Left ventricle myocardium inferior (tissue), 1 donor: ENCODE results near the gene PLCB1. TPM values are rescaled to one million over a fixed set of nuclear protein-coding genes. Genes with fewer than 3 reads are reported as not detected.

Experiments used
- DNase-seq: peaks from one replicate; pipeline ENCODE4 v3.0.0-alpha.2; 2020
- H3K27ac ChIP-seq: fragments of 200-600 bp; replicated peaks from 2 replicates; pipeline ENCODE4 v1.8.0; 2021
- H3K27me3 ChIP-seq: fragments of 200-600 bp; 2 replicates; pipeline ENCODE4 v1.8.0; 2021; ENCODE audit warnings: low read depth
- H3K36me3 ChIP-seq: fragments of 200-600 bp; 2 replicates; pipeline ENCODE4 v1.8.0; 2021
- H3K4me1 ChIP-seq: fragments of 200-600 bp; 2 replicates; pipeline ENCODE4 v1.8.0; 2021
- H3K4me3 ChIP-seq: fragments of 200-600 bp; 2 replicates; pipeline ENCODE4 v1.8.0; 2021; ENCODE audit warnings: mild to moderate bottlenecking, moderate library complexity
- H3K9me3 ChIP-seq: fragments of 200-600 bp; replicated peaks from 2 replicates; pipeline ENCODE4 v1.8.0; 2021
- CTCF ChIP-seq: fragments of 200-600 bp; IDR thresholded peaks from 2 replicates; pipeline ENCODE4 v1.8.0; 2021; ENCODE audit warnings: antibody characterized with exemption, mild to moderate bottlenecking, borderline replicate concordance
- intact Hi-C: fragments of 100-400 bp; cut with micrococcal nuclease; formaldehyde crosslinking; loops from one replicate; pipeline ENCODE4 v1.11.0; 2022
- total RNA-seq: library from RNA; stranded (reverse); fragmentation: NEBNext Ultra II Directional; extraction: Animal tissue kit (Norgen Biotek cat#: 25700); gene quantifications from one replicate; pipeline ENCODE4 v1.2.1, GENCODE V29; 2021
- donor health status: DM: no; HTN: yes; CAD: no; lungs with severe emphysema.

The PLCB1 gene
- total RNA-seq, 1 donor from 2014 or later, result 6.0 TPM

- H3K9me3 ChIP-seq, result peaks cover 3% of the 10 kb centered on the region
- no peaks in the 10 kb centered on the region for H3K36me3 ChIP-seq
- TF ChIP-seq CTCF, result no peak
- no peak for DNase-seq
- no peak overlapping the region for H3K27ac ChIP-seq
- H3K27me3 ChIP-seq, result no peaks in the 10 kb centered on the region
- H3K4me1 ChIP-seq, result peaks cover 27% of the 10 kb centered on the region
- intact Hi-C loops, result no loop called here
- no peak overlapping the region for H3K4me3 ChIP-seq
Observed at GRCh38 chr20:8163543-8163942, 31.5 kb downstream of the PLCB1 start.

- no peak overlapping the region for H3K27ac ChIP-seq
- peaks cover 13% of the 10 kb centered on the region for H3K4me1 ChIP-seq
- intact Hi-C loops, result no loop called here
- no peaks in the 10 kb centered on the region for H3K27me3 ChIP-seq
- no peak for DNase-seq
- H3K4me3 ChIP-seq, result no peak overlapping the region
- no peak for TF ChIP-seq CTCF
- no peaks in the 10 kb centered on the region for H3K36me3 ChIP-seq
- no peaks in the 10 kb centered on the region for H3K9me3 ChIP-seq
Observed at GRCh38 chr20:8166730-8167129, 34.7 kb downstream of the PLCB1 start.

- Histone ChIP-seq H3K4me3 (no peak overlapping the region), H3K27me3 (no peaks in the 10 kb centered on the region), H3K27ac (no peak overlapping the region), H3K36me3 (no peaks in the 10 kb centered on the region), H3K4me1 (no peaks in the 10 kb centered on the region), H3K9me3 (no peaks in the 10 kb centered on the region)
- intact Hi-C loops, result no loop called here
- no peak for DNase-seq
- TF ChIP-seq CTCF, result no peak
Observed at GRCh38 chr20:8168785-8169288, 36.8 kb downstream of the PLCB1 start.

GRCh38 chr20:8170921-8171320 is 38.9 kb downstream of the PLCB1 start:
- Histone ChIP-seq H3K27me3 (no peaks in the 10 kb centered on the region), H3K36me3 (no peaks in the 10 kb centered on the region), H3K4me3 (no peak overlapping the region), H3K9me3 (no peaks in the 10 kb centered on the region), H3K4me1 (no peaks in the 10 kb centered on the region), H3K27ac (no peak overlapping the region)
- no peak for DNase-seq
- no peak for TF ChIP-seq CTCF
- intact Hi-C loops, result no loop called here

GRCh38 chr20:8172191-8172590 is 40.1 kb downstream of the PLCB1 start:
- no peaks in the 10 kb centered on the region for H3K4me1 ChIP-seq
- no peaks in the 10 kb centered on the region for H3K9me3 ChIP-seq
- intact Hi-C loops, result no loop called here
- TF ChIP-seq CTCF, result no peak
- no peak overlapping the region for H3K27ac ChIP-seq
- DNase-seq, result no peak
- no peaks in the 10 kb centered on the region for H3K36me3 ChIP-seq
- no peaks in the 10 kb centered on the region for H3K27me3 ChIP-seq
- no peak overlapping the region for H3K4me3 ChIP-seq
